ENCODE measurements around the gene EPM2AIP1. TPM values are rescaled to one million over a fixed set of nuclear protein-coding genes. Genes with fewer than 3 reads are reported as not detected.

The EPM2AIP1 gene
- total RNA-seq, 1 donor from 2014 or later = 4.6 TPM

GRCh38 chr3:37031096-37031682 lies 38.3 kb upstream of the EPM2AIP1 start:
- DNase-seq (ENCODE audit: low read depth) = no peak
- TF ChIP-seq, protein P1, sequence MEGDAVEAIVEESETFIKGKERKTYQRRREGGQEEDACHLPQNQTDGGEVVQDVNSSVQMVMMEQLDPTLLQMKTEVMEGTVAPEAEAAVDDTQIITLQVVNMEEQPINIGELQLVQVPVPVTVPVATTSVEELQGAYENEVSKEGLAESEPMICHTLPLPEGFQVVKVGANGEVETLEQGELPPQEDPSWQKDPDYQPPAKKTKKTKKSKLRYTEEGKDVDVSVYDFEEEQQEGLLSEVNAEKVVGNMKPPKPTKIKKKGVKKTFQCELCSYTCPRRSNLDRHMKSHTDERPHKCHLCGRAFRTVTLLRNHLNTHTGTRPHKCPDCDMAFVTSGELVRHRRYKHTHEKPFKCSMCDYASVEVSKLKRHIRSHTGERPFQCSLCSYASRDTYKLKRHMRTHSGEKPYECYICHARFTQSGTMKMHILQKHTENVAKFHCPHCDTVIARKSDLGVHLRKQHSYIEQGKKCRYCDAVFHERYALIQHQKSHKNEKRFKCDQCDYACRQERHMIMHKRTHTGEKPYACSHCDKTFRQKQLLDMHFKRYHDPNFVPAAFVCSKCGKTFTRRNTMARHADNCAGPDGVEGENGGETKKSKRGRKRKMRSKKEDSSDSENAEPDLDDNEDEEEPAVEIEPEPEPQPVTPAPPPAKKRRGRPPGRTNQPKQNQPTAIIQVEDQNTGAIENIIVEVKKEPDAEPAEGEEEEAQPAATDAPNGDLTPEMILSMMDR (conservative IDR thresholded peaks at IDR 0.05; ENCODE audit: low read depth, low read length) = no peak
- H3K4me3 ChIP-seq (ENCODE audit: low read depth, low read length) = no peak overlapping the region

- H3K4me3 ChIP-seq (ENCODE audit: low read depth, low read length) = no peak overlapping the region
- DNase-seq (ENCODE audit: low read depth) = no peak
- TF ChIP-seq, protein P1 (conservative IDR thresholded peaks at IDR 0.05; ENCODE audit: low read depth, low read length) = no peak
Observed at GRCh38 chr3:37030588-37030987, 37.7 kb upstream of the EPM2AIP1 start.

- H3K4me3 ChIP-seq (ENCODE audit: low read depth, low read length) = no peak overlapping the region
- DNase-seq (ENCODE audit: low read depth) = no peak
Observed at GRCh38 chr3:37029516-37030163, 36.7 kb upstream of the EPM2AIP1 start.

DNA sequence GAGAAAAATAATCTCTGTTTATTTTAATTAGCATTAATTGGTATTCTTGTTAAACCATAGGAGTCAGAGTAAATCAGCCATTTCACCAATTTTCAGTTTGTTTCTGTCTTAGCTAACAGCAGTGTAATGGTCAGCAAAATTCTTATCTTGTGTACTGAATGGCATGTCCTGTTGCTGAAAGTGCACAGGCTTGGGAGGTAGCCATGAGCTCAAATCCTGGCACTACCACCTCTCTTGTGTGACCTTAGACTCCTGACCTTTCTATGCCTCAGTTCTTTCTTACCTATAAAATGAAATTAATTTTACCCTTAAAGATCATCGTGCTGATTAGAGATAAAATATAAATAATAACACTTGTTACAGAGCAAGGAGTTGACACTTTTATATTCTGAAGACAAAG lies 36.2 kb upstream of the EPM2AIP1 start:
- TF ChIP-seq, protein P1 (conservative IDR thresholded peaks at IDR 0.05; ENCODE audit: low read depth, low read length) = no peak
- no peak overlapping the region for H3K4me3 ChIP-seq (ENCODE audit: low read depth, low read length)
- DNase-seq (ENCODE audit: low read depth) = no peak

More at GRCh38 chr3:37029516-37030163, 36.7 kb upstream of the EPM2AIP1 start:
- TF ChIP-seq, protein P1 (conservative IDR thresholded peaks at IDR 0.05; ENCODE audit: low read depth, low read length) = no peak

- TF ChIP-seq, protein P1 (conservative IDR thresholded peaks at IDR 0.05; ENCODE audit: low read depth, low read length) = no peak
- no peak for DNase-seq (ENCODE audit: low read depth)
Observed at GRCh38 chr3:37028329-37028728, 35.4 kb upstream of the EPM2AIP1 start.

DNA sequence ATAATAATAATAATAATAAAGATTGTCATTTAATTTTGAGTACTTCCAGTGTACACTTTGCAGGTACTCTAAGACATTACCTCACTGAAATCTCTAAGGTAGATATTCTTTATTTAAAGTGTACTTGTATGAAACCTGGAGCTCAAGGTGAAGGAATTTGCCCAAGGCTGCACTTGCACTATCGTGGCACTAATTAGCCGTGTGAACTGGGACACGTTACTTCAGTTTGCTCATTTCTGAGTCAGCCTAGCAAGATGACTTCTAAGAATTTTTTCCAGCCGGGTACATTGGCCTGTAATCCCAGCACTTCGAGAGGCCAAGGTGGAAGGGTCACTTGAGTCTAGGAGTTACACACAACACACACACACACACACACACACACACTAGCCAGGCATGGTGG lies 33.9 kb upstream of the EPM2AIP1 start:
- DNase-seq (ENCODE audit: low read depth) = no peak
- TF ChIP-seq, protein P1 (conservative IDR thresholded peaks at IDR 0.05; ENCODE audit: low read depth, low read length) = no peak
- no peak overlapping the region for H3K4me3 ChIP-seq (ENCODE audit: low read depth, low read length)

More at GRCh38 chr3:37028329-37028728, 35.4 kb upstream of the EPM2AIP1 start:
- H3K4me3 ChIP-seq (ENCODE audit: low read depth, low read length) = no peak overlapping the region
